OCI-LY7 (cell line): ENCODE data around the gene FBXW8. TPM values are rescaled to one million over a fixed set of nuclear protein-coding genes. Genes with fewer than 3 reads are reported as not detected.

Source experiments
- BruUV-seq: library from RNA; stranded (reverse); fragments of 400-500 nt; replicated peaks from 2 replicates; lab custom pipeline; 2021; lab: Mats Ljungman, UMichigan
- CTCF ChIA-PET: fragments of 300-600 bp; sonication (Branson Sonifier 250); formaldehyde crosslinking; loops from one replicate; lab custom pipeline; 2022; ENCODE audit warnings: antibody characterized with exemption; ENCODE audit not compliant: unreplicated experiment; lab: Charles Lee
- POLR2A ChIA-PET: fragments of 300-600 bp; sonication (Branson Sonifier 250); formaldehyde crosslinking; loops from one replicate; lab custom pipeline; 2022; ENCODE audit warnings: antibody characterized with exemption; lab: Charles Lee
- DNase-seq: peaks from one replicate; pipeline ENCODE4 v3.0.0-alpha.2; 2015; ENCODE audit warnings: low spot score
- H2AFZ ChIP-seq: fragments of 200-600 bp; sonication (generic), shearing (Covaris generic); 2 replicates; pipeline ENCODE4 v1.6.1; 2014; ENCODE audit warnings: mild to moderate bottlenecking, antibody characterized with exemption, low read length, moderate library complexity
- H3K27ac ChIP-seq: fragments of 200-600 bp; sonication (generic); 2 replicates; pipeline ENCODE4 v1.5.1; 2014; ENCODE audit warnings: mixed run types, low read depth, mild to moderate bottlenecking, moderate library complexity, low read length, inconsistent platforms; ENCODE audit not compliant: poor library complexity, severe bottlenecking
- H3K36me3 ChIP-seq: fragments of 200-600 bp; sonication (generic); 2 replicates; pipeline ENCODE4 v1.6.1; 2014; ENCODE audit warnings: mild to moderate bottlenecking, antibody characterized with exemption, low read length, moderate library complexity, mixed read lengths; ENCODE audit not compliant: insufficient read depth
- H3K4me1 ChIP-seq: fragments of 200-600 bp; sonication (generic); 2 replicates; pipeline ENCODE4 v1.5.1; 2014; ENCODE audit warnings: mild to moderate bottlenecking, low read length; ENCODE audit not compliant: insufficient read depth, poor library complexity, severe bottlenecking
- H3K4me2 ChIP-seq: fragments of 200-600 bp; sonication (generic); 2 replicates; pipeline ENCODE4 v1.6.1; 2014; ENCODE audit warnings: mild to moderate bottlenecking, low read length
- H3K4me3 ChIP-seq: fragments of 200-600 bp; sonication (generic); 2 replicates; pipeline ENCODE4 v1.5.1; 2014; ENCODE audit warnings: mild to moderate bottlenecking, low read depth, low read length; ENCODE audit not compliant: poor library complexity, severe bottlenecking
- H3K79me2 ChIP-seq: fragments of 200-600 bp; sonication (generic); 2 replicates; pipeline ENCODE4 v1.6.1; 2016; ENCODE audit warnings: low read depth, mild to moderate bottlenecking, low read length, moderate library complexity, mixed read lengths; ENCODE audit not compliant: insufficient read depth
- H3K9me2 ChIP-seq: fragments of 200-600 bp; sonication (generic); 2 replicates; pipeline ENCODE4 v1.6.1; 2016; ENCODE audit warnings: mild to moderate bottlenecking, low read length, mixed read lengths; ENCODE audit not compliant: insufficient read depth
- H3K9me3 ChIP-seq: fragments of 200-600 bp; sonication (generic); 2 replicates; pipeline ENCODE4 v1.6.1; 2014; ENCODE audit warnings: mild to moderate bottlenecking, mixed run types, low read length, mixed read lengths
- H4K20me1 ChIP-seq: fragments of 200-600 bp; sonication (generic); 2 replicates; pipeline ENCODE4 v1.6.1; 2014; ENCODE audit warnings: mild to moderate bottlenecking, antibody characterized with exemption, low read length, moderate library complexity, mixed read lengths; ENCODE audit not compliant: insufficient read depth
- EZH2phosphoT487 ChIP-seq: fragments of 200-600 bp; sonication (generic); IDR thresholded peaks from 2 replicates; pipeline ENCODE4 v1.6.1; 2018; ENCODE audit warnings: low read depth, borderline replicate concordance, mild to moderate bottlenecking, mixed run types, antibody characterized with exemption, low read length, moderate library complexity, mixed read lengths
- intact Hi-C: fragments of 100-400 bp; cut with micrococcal nuclease; formaldehyde crosslinking; loops from one replicate; pipeline ENCODE4 v1.10.0; 2022; ENCODE audit not compliant: unreplicated experiment
- total RNA-seq, 2 experiments: library from RNA; depleted of rRNA in 1 of 2; stranded (reverse); fragments of >200 nt in 1 of 2; shearing (Covaris generic) in 1 of 2; gene quantifications; 2 replicates each; pipeline ENCODE4 v1.2.3, GENCODE V29; 2014 to 2022
- TF ChIP-seq, protein P1 (sequence below): fragments of 200-600 bp; sonication (generic); conservative IDR thresholded peaks from 2 replicates; pipeline ENCODE4 v1.5.1; 2014; ENCODE audit warnings: mild to moderate bottlenecking, antibody characterized with exemption, low read length, moderate library complexity, mixed read lengths

The FBXW8 gene
- total RNA-seq, 2 experiments from 2014 or later, result 29.8 to 34.0 TPM

GRCh38 chr12:117042862-117043261, 132.1 kb downstream of the FBXW8 start:
- no peak for TF ChIP-seq EZH2phosphoT487
- CTCF ChIA-PET, result interaction anchor here (0.6 kb wide), 1 partner anchor 69 kb away, joined by 3 read pairs; no protein-coding TSS in a partner anchor
- Histone ChIP-seq H2AFZ (no peak overlapping the region), H3K4me2 (no peak overlapping the region), H3K4me3 (no peak overlapping the region), H3K36me3 (no peaks in the 10 kb centered on the region), H4K20me1 (no peaks in the 10 kb centered on the region), H3K27ac (no peak overlapping the region), H3K4me1 (no peaks in the 10 kb centered on the region), H3K9me2 (no peaks in the 10 kb centered on the region), H3K79me2 (no peaks in the 10 kb centered on the region), H3K9me3 (no peaks in the 10 kb centered on the region)
- intact Hi-C loops, result no loop called here
- POLR2A ChIA-PET, result no interaction called here
- DNase-seq, result no peak
- no TSS peak for BruUV-seq

- intact Hi-C loops, result no loop called here
- Histone ChIP-seq H3K4me2 (no peak overlapping the region), H3K9me2 (no peaks in the 10 kb centered on the region), H3K27ac (no peak overlapping the region), H3K36me3 (no peaks in the 10 kb centered on the region), H3K4me1 (no peaks in the 10 kb centered on the region), H4K20me1 (no peaks in the 10 kb centered on the region), H3K9me3 (no peaks in the 10 kb centered on the region), H3K79me2 (no peaks in the 10 kb centered on the region), H2AFZ (no peak overlapping the region), H3K4me3 (no peak overlapping the region)
- ChIA-PET POLR2A (interaction anchor here (1.1 kb wide), 1 partner anchor 68 kb away, joined by 5 read pairs; no protein-coding TSS in a partner anchor), CTCF (no interaction called here)
- TF ChIP-seq EZH2phosphoT487, result no peak
- DNase-seq, result no peak
- BruUV-seq, result no TSS peak
These were observed 133.6 kb downstream of the FBXW8 start for GRCh38 chr12:117044311-117044710.

DNA sequence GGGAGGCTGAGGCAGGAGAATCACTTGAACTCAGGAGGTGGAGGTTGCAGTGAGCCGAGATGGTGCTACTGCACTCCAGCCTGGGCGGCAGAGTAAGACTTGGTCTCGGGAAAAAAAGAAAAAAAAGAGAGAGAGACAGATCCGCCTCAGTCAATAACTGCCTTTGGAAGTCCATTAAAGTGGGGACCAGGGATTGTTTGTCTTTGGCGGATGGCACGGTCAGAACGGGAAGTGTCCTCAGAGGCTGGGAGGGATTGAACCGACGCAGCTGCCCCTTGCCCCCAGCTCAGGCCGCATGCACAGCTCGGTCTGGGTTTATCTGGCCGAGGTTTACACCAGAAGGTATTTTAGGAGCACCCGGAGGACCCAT, 134.0 kb downstream of the FBXW8 start:
- intact Hi-C loops, result no loop called here
- ChIA-PET CTCF (no interaction called here), POLR2A (no interaction called here)
- no peak overlapping the region for H2AFZ ChIP-seq
- TF ChIP-seq, protein P1, sequence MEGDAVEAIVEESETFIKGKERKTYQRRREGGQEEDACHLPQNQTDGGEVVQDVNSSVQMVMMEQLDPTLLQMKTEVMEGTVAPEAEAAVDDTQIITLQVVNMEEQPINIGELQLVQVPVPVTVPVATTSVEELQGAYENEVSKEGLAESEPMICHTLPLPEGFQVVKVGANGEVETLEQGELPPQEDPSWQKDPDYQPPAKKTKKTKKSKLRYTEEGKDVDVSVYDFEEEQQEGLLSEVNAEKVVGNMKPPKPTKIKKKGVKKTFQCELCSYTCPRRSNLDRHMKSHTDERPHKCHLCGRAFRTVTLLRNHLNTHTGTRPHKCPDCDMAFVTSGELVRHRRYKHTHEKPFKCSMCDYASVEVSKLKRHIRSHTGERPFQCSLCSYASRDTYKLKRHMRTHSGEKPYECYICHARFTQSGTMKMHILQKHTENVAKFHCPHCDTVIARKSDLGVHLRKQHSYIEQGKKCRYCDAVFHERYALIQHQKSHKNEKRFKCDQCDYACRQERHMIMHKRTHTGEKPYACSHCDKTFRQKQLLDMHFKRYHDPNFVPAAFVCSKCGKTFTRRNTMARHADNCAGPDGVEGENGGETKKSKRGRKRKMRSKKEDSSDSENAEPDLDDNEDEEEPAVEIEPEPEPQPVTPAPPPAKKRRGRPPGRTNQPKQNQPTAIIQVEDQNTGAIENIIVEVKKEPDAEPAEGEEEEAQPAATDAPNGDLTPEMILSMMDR, result no peak
- no peak for TF ChIP-seq EZH2phosphoT487
- H4K20me1 ChIP-seq, result no peaks in the 10 kb centered on the region
- H3K79me2 ChIP-seq, result no peaks in the 10 kb centered on the region
- no peaks in the 10 kb centered on the region for H3K36me3 ChIP-seq
- H3K4me2 ChIP-seq, result no peak overlapping the region
- H3K4me3 ChIP-seq, result no peak overlapping the region
- BruUV-seq, result no TSS peak
- H3K9me3 ChIP-seq, result no peaks in the 10 kb centered on the region
- H3K27ac ChIP-seq, result no peak overlapping the region
- H3K9me2 ChIP-seq, result no peaks in the 10 kb centered on the region
- no peak for DNase-seq
- H3K4me1 ChIP-seq, result no peaks in the 10 kb centered on the region
